Stomach smooth muscle (tissue), 2 donors: Measurements from ENCODE around the gene ESYT1.
"Not testable (repeated sequence)": the region's sequence is repeated elsewhere in the genome, so short reads cannot be mapped to it uniquely, and the experiment has no call there.

ENCODE experiments used
- H3K27ac ChIP-seq: one replicate; pipeline ENCODE4 v1.7.0; 2013; ENCODE audit warnings: mild to moderate bottlenecking, low read length, inconsistent platforms
- H3K27me3 ChIP-seq, 2 donors: one replicate each; pipeline ENCODE4 v1.7.0; 2013; ENCODE audit warnings: low read length in 2 of 2; ENCODE audit not compliant: insufficient read depth in 2 of 2, control insufficient read depth in 1 of 2
- H3K36me3 ChIP-seq, 2 donors: one replicate each; pipeline ENCODE4 v1.7.0; 2013; ENCODE audit warnings: low read length in 2 of 2; ENCODE audit not compliant: control insufficient read depth in 2 of 2, insufficient read depth in 2 of 2
- H3K4me1 ChIP-seq: one replicate; pipeline ENCODE4 v1.7.0; 2013; ENCODE audit warnings: low read length; ENCODE audit not compliant: control insufficient read depth, insufficient read depth
- H3K4me3 ChIP-seq, 2 donors: one replicate each; pipeline ENCODE4 v1.7.0; 2013; ENCODE audit warnings: low read length in 2 of 2
- H3K9ac ChIP-seq, 2 donors: one replicate each; pipeline ENCODE4 v1.7.0; 2013; ENCODE audit warnings: low read length in 2 of 2, mild to moderate bottlenecking in 1 of 2
- H3K9me3 ChIP-seq, 2 donors: one replicate each; pipeline ENCODE4 v1.7.0; 2013; ENCODE audit warnings: low read length in 2 of 2; ENCODE audit not compliant: control insufficient read depth in 2 of 2
- donor health status: healthy.
- donor health status: Pancreatic carcinoma.

The ESYT1 gene

GRCh38 chr12:56156464-56157200 lies 28.6 kb downstream of the ESYT1 start:
- peaks cover 24 to 25% of the 10 kb centered on the region in 2 donors for H3K36me3 ChIP-seq
- not testable (repeated sequence) for H3K9me3 ChIP-seq, H3K27me3 ChIP-seq
- peaks cover 50% of the 10 kb centered on the region for H3K4me1 ChIP-seq
- peak overlapping the region; percentile 83 to 99 for H3K4me3 ChIP-seq
- peak overlapping the region; percentile 71 for H3K9ac ChIP-seq
- peak overlapping the region; percentile 79 for H3K27ac ChIP-seq

- Histone ChIP-seq H3K4me1 (peaks cover 54% of the 10 kb centered on the region), H3K36me3 (peaks cover 29 to 33% of the 10 kb centered on the region in 2 donors), H3K27me3 (no peaks in the 10 kb centered on the region), H3K27ac (peak overlapping the region; percentile 79), H3K4me3 (peak overlapping the region; percentile 83 to 99), H3K9ac (peak overlapping the region; percentile 71), H3K9me3 (no peaks in the 10 kb centered on the region)
Measured at GRCh38 chr12:56157201-56158028, 29.3 kb downstream of the ESYT1 start.

GRCh38 chr12:56158029-56158925 lies 30.2 kb downstream of the ESYT1 start, which contains the start of gene MYL6:
MYL6 (plus strand) TSS chr12:56158359; CDS start chr12:56158402, 43 bp downstream.
- Histone ChIP-seq H3K9me3 (no peaks in the 10 kb centered on the region), H3K36me3 (peaks cover 36% of the 10 kb centered on the region in 2 donors), H3K4me1 (peaks cover 55% of the 10 kb centered on the region), H3K27ac (peak within 1 kb of the TSS; percentile 100), H3K9ac (peak within 1 kb of the TSS; percentile 100), H3K27me3 (no peaks in the 10 kb centered on the region), H3K4me3 (peak within 1 kb of the TSS; percentile 99)

- H3K9ac ChIP-seq: peak overlapping the region; percentile 100
- H3K36me3 ChIP-seq: peaks cover 36 to 37% of the 10 kb centered on the region in 2 donors
- peak overlapping the region; percentile 99 for H3K4me3 ChIP-seq
- H3K9me3 ChIP-seq: no peaks in the 10 kb centered on the region
- no peaks in the 10 kb centered on the region for H3K27me3 ChIP-seq
- H3K4me1 ChIP-seq: peaks cover 53% of the 10 kb centered on the region
- peak overlapping the region; percentile 100 for H3K27ac ChIP-seq
Measured at GRCh38 chr12:56158926-56159461, 30.9 kb downstream of the ESYT1 start.

GRCh38 chr12:56159482-56160192 lies 31.6 kb downstream of the ESYT1 start:
- H3K27me3 ChIP-seq: no peaks in the 10 kb centered on the region
- peaks cover 53% of the 10 kb centered on the region for H3K4me1 ChIP-seq
- peak overlapping the region; percentile 100 for H3K27ac ChIP-seq
- H3K9me3 ChIP-seq: no peaks in the 10 kb centered on the region
- peak overlapping the region; percentile 99 for H3K4me3 ChIP-seq
- H3K9ac ChIP-seq: peak overlapping the region; percentile 100
- peaks cover 36 to 42% of the 10 kb centered on the region in 2 donors for H3K36me3 ChIP-seq

- Histone ChIP-seq H3K4me3 (peak overlapping the region; percentile 99), H3K9me3 (no peaks in the 10 kb centered on the region), H3K4me1 (peaks cover 54% of the 10 kb centered on the region), H3K27ac (peak overlapping the region; percentile 100), H3K36me3 (peaks cover 38 to 46% of the 10 kb centered on the region in 2 donors), H3K9ac (peak overlapping the region; percentile 100), H3K27me3 (no peaks in the 10 kb centered on the region)
Measured at GRCh38 chr12:56160193-56160763, 32.2 kb downstream of the ESYT1 start.

GRCh38 chr12:56160894-56161689 lies 33.0 kb downstream of the ESYT1 start:
- Histone ChIP-seq H3K9ac (peak overlapping the region; percentile 100), H3K9me3 (no peaks in the 10 kb centered on the region), H3K4me1 (peaks cover 57% of the 10 kb centered on the region), H3K27ac (peak overlapping the region; percentile 100), H3K4me3 (peak overlapping the region; percentile 99), H3K27me3 (no peaks in the 10 kb centered on the region), H3K36me3 (peaks cover 38 to 46% of the 10 kb centered on the region in 2 donors)

GRCh38 chr12:56161690-56162351 lies 33.8 kb downstream of the ESYT1 start:
- Histone ChIP-seq H3K27me3 (no peaks in the 10 kb centered on the region), H3K27ac (peak overlapping the region; percentile 100), H3K36me3 (peaks cover 38 to 49% of the 10 kb centered on the region in 2 donors), H3K9me3 (no peaks in the 10 kb centered on the region), H3K4me3 (peak overlapping the region; percentile 99), H3K9ac (peak overlapping the region; percentile 100), H3K4me1 (peaks cover 57% of the 10 kb centered on the region)
